Fibroblast of peridontal ligament (primary cell): ENCODE measurements around the gene ZNF438.
"Not testable (repeated sequence)": the region's sequence is repeated elsewhere in the genome, so short reads cannot be mapped to it uniquely, and the experiment has no call there.

ENCODE experiments used
- DNase-seq: peaks from one replicate; pipeline ENCODE4 v3.0.0-alpha.2; 2010; ENCODE audit errors: extremely low read depth

The ZNF438 gene

DNA sequence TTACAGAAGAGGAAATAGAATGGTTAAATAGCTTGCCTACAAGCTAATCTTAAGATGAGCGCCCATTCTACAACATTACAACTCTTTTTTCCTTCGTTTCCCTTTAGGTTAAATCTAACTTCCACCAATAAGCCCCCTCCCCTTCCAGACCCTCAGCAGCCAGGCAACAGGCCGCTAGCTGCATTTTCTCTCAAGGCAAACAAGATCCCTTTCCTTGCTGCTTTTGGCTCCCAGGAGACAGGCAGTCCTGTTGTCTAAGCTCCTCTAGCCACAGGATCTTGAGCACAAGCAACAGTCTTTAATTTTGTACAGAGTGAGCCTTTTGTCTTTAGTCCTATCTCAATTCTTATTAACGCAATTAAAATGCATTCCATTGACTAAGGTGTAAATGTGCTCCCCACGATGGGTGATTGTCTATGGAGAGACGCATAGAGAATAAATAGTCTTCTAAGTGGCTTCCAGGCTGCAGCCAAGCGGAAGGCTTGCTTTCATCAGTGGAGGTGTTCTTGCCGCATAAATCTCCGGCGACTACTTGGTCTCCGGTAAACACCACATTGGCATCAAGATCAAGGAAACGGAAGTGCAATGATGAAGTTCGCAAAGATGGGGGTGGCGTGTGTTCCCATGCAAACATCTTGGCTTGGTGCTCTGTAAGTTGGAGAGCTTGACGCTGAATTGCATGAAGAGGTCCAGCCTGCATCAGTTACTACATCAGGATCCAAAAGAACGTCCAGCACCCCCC is 220.2 kb downstream of the ZNF438 start:
- DNase-seq = no peak

DNA sequence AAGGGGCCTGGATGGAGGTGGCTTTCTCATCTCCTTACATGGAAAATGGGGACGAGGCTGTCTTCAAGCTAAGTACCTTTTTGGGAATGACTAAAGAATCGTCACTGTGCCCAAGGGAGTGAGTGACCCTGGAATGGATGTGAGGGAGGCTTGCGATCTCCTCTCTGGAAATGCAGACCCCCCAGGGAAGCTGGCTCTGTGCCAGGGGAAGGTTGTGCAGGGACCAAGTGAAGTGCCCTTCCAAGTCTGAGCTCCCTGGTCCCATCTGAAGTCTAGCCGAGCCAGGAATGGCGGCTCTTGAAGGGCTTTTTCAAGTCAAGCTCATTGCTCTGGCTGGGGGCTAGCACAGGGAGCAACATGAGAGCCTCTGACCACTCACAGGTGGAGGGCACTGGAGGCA is 221.2 kb downstream of the ZNF438 start:
- no peak for DNase-seq

DNA sequence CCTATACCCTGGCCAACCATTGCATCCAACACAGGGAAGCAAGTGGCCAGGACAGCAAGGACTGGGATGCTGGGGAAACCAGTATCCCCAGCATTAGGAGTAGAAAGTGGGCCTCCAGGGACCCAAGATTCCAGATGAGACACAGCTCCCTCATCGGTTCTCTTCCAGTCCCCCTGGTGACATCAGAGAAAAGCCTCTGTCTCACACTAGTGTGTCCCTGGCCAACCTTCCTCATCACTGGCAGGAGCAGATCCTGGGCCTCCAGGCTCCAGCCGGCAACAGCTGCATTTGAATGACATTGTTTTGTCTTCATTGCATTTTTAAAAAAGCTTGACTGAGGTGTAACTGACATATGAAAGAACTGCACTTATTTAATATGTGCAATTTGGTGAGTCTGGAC is 224.8 kb downstream of the ZNF438 start:
- no peak for DNase-seq

DNA sequence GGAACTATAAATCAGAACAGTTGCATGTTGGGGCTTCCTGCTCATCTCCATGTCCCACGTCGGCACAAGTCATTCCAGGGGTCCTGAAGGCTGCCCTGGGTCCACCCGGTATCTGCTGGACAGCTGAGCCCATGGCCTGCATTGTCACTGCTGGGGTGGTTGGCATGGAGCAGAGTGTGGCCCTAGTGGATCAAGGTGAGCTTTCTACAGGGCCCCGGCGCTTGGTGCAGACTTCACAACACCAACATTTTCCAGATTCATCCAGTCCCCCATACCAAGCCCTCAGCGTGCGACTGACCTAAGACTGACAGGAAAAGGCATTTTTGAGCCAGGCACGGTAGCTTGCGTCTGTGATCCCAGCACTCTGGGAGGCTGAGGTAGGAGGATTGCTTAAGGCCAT is 226.6 kb downstream of the ZNF438 start:
- no peak for DNase-seq

DNA sequence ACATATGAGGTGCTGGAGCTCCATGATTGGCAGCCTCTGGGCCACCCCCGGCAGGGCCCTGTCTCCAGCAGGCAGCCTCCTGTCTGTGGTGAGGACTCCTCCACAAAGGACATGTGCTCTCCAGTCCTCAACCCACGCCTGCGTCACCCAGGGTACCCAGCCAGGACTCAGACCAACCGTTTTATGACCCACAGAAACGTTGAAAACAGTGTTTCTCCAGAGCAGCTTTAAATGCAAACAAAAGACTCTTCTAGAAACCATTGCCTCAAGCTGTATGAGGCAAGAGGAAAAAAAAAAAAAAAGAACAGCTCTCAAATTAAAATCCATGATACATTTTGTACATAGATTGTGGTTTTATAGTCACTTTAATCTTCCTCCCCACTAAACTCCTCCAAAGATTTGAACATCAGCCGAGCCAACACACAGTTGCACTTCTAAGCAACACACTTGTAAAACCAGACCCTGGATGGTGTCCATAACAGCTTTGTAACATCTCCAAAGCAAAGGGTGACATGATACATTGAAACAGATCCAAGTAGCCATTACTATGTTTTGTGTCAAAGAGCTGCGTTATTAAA is 227.1 kb downstream of the ZNF438 start:
- peak; percentile 80 for DNase-seq

DNA sequence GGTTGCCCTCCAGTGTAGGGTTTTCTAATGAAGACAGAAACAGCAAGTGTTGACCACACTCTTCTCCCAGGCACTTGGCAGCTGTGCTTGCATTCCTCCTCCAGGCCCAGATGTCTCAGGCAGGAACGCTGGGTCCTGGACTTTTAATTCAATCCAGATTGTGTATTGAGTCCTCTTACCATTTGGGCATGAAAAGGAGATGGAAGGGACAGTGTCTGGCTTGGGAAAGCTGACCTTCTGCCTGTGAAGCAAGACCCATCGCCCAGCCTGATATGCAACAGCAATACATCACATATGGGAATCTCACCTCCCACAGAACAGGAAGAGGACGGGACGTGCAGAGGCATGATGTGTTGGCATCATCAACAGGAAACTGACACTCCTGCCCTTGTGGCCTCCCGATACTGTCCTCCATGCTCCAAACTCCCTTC is 227.8 kb downstream of the ZNF438 start:
- peak; percentile 86 for DNase-seq

DNA sequence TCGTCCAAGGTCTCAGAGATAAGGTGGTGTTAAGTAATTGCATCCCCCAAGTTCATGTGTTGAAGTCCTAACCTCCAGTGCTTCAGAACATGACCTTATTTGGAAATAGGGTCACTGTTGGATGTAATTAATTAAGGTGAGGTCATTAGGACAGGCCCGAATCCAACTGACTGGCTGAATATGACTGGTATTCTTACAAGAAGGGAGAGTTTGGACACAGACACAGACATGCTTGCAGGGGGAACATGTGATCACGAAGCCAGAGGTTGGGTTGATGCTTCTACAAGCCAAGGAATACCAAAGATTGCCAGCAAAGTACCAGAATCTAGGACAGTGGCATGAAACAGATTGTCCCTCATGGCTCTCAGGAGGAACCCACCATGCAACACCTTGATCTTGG is 228.6 kb downstream of the ZNF438 start:
- DNase-seq = no peak

DNA sequence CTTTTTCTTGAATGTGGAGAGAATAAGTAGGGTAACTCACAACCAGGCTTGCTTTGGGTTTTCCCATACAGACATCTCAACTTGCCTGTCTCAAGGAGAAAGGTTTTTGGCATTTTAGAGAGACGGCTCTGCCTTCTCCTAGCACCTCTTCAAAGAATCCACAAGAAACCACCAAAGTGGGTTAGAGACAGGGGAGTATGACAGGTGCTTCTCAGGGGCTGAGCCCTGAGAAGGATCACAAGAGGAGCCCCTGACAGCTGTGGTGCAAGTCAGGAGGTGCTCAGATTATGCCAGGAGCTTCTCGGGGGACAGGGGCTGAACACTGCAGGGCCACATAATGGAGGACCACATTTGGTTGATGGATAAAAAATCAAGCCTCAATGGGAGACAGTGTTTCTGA is 231.3 kb downstream of the ZNF438 start:
- DNase-seq = no peak

DNA sequence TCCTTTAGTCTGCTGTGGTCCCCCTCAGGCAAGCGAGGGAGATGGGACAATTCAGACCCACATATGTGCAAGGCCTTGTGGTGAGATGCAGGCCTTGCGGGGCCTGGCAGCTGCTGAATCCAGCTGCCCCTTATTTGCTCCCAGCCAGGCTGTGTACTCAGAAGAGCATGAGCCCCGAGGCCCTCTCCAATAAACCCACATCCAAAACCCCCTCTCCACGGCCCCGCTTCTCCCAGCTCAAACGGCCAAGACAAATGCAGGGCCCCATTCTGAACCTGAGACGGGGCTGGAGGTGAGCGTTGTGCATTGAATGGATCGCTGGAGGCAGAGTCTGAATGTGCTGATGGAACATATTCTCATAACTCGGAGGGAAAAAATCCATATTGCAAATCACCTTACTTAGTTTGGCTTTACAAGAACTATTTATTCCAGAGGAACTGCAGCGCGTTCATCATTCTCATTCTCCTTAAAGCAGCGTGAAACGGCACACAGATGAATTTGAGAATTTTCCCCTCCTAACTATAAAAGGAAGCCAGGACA is 232.9 kb downstream of the ZNF438 start:
- no peak for DNase-seq

DNA sequence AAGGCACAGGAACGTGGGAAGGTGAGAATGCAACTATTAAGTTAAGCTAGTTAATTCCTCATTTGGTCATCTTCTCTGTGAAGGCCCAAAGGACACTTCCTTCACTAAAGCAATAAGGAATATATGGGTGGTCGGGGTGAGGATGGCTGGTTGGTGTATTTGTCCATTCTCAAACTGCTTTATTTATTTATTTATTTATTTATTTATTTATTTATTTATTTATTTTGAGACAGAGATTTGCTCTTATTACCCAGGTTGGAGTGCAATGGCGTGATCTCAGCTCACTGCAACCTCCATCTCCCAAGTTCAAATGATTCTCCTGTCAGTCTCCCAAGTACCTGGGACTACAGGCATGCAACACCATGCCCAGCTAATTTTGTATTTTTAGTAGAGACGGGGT is 236.6 kb downstream of the ZNF438 start:
- not testable (repeated sequence) for DNase-seq
